Adrenal gland (tissue), 12 donors: ENCODE measurements around the gene ZNF319. TPM values are rescaled to one million over a fixed set of nuclear protein-coding genes. Genes with fewer than 3 reads are reported as not detected.

Source experiments
- DNase-seq, 7 donors: peaks; one replicate each; pipeline ENCODE4 v3.0.0-alpha.2; 2019 to 2020
- H3K27ac ChIP-seq, 5 donors: fragments of 200-600 bp; sonication (generic) in 4 of 5; 1 replicate in 3 of 5; 2 replicates in 2 of 5; pipeline versions ENCODE4 v1.5.1 to v1.8.0; 2016 to 2020; ENCODE audit warnings: mild to moderate bottlenecking in 1 of 5
- H3K27me3 ChIP-seq: fragments of 200-600 bp; 2 replicates; pipeline ENCODE4 v1.8.0; 2021
- H3K36me3 ChIP-seq, 2 donors: fragments of 200-600 bp; replicated peaks in 1 of 2; 1 replicate in 1 of 2; 2 replicates in 1 of 2; pipeline versions ENCODE4 v1.5.1 to v1.8.0; 2018 to 2022
- H3K4me1 ChIP-seq, 2 donors: fragments of 200-600 bp; replicated peaks in 1 of 2; 1 replicate in 1 of 2; 2 replicates in 1 of 2; pipeline versions ENCODE4 v1.5.1 to v1.8.0; 2018 to 2021
- H3K4me3 ChIP-seq, 4 donors: fragments of 200-600 bp; sonication (generic) in 3 of 4; one replicate each; pipeline ENCODE4 v1.5.1; 2016 to 2018
- H3K9me3 ChIP-seq, 3 donors: fragments of 200-600 bp; sonication (generic) in 1 of 3; replicated peaks in 1 of 3; 1 replicate in 2 of 3; 2 replicates in 1 of 3; pipeline versions ENCODE4 v1.5.1 to v1.8.0; 2016 to 2021
- CTCF ChIP-seq, 6 experiments: fragments of 450-650 bp in 4 of 6; fragments of 200-600 bp in 2 of 6; sonication (generic) in 1 of 6; IDR thresholded peaks; 1 replicate in 5 of 6; 2 replicates in 1 of 6; pipeline versions ENCODE4 v1.5.1 to v1.8.0; 2016 to 2021; ENCODE audit warnings: antibody characterized with exemption in 6 of 6, mild to moderate bottlenecking in 2 of 6, moderate library complexity in 1 of 6
- POLR2A ChIP-seq, 2 donors: fragments of 450-650 bp; IDR thresholded peaks; one replicate each; pipeline ENCODE4 v1.6.1; 2017; ENCODE audit warnings: antibody characterized with exemption in 2 of 2, mild to moderate bottlenecking in 2 of 2, moderate library complexity in 1 of 2
- WGBS, 4 donors: extraction: QIAGEN DNeasy Blood & Tissue Kit in 2 of 4; methylation state at CpG; one replicate each; pipeline versions ENCODE4 v1.1.5 to v1.1.7; 2013 to 2017; 5-methylcytosine and 5-hydroxymethylcytosine counted together
- intact Hi-C, 2 donors: fragments of 100-400 bp; cut with DNase I; formaldehyde crosslinking; loops; one replicate each; pipeline versions ENCODE4 v1.14.1 to v1.15.0; 2022 to 2023
- polyA plus RNA-seq, 3 donors: library from polyadenylated mRNA; stranded (reverse); fragments of 200-250 nt in 2 of 3; fragments of 350-450 nt in 1 of 3; fragmentation: Illumina TruSeq in 1 of 3; extraction: RNeasy Lipid Tissue Mini Kit (QIAGEN cat#74804) in 1 of 3; gene quantifications; one replicate each; pipeline ENCODE4 v1.2.3, GENCODE V29; 2013 to 2014
- total RNA-seq, 9 donors: library from RNA; depleted of rRNA in 4 of 9; stranded (reverse); fragments of >200 nt in 4 of 9; fragments of 120-200 nt in 1 of 9; fragmentation: NEBNext Ultra II Directional in 1 of 9; extraction: Animal tissue kit (Norgen Biotek cat#: 25700) in 1 of 9; gene quantifications; one replicate each; pipeline versions ENCODE4 v1.1.0 to v1.2.4, GENCODE V29; 2013 to 2023
- donor health status: healthy with polysubstance abuse.
- donor health status: Bipolar disorder and iron deficiency.
- donor health status: DM: yes; HTN: yes; CAD: no.
- donor health status: DM: no; HTN: no; CAD: no.
- donor health status: DM: no; HTN: no; CAD: no.
- donor health status: DM: yes; HTN: yes; CAD: no.

ZNF319 gene
- total and polyA plus RNA-seq, 12 donors = 2.3 to 17.9 (median 8.9) TPM

- intact Hi-C loops = no loop called here
Observed at GRCh38 chr16:58041628-58041955, 41.1 kb upstream of the ZNF319 start.

DNA sequence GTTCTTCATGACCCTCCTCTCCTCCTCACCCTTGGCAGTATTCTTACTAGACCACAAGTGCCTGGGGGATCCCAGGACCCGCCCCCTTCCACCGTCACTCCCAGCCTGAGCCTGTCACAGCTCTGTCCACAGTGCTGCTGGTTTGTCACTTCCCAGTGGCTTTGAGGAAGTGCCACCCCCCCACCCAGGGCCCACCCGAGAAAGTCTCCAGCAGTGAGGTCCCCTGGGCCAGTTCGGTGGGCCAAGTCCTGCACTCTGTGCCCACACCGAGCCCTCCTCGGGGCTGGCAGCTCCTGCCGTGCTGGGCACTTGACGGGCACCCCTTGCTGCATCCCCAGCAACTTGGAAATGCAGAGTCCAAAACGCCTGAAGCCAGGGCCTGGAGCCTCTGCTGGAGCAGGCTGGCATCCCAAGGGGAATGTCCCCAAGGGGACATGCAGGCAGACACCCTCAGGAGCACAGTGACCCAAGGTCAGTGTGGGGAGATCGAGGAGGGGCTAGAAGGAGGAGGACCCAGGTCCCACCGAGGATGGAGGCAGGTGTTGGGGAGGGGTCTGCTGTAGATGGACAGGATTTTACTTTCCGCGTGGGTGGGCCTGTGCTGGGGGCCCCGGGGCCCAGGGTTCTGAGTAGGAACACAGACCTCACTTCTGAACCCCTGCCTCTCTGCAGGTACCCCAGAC is 40.6 kb upstream of the ZNF319 start:
- Histone ChIP-seq H3K4me3 (no peak overlapping the region), H3K27ac (no peak overlapping the region), H3K4me1 (peaks cover 0 to 5% of the 10 kb centered on the region in 2 donors), H3K36me3 (peaks cover 0 to 3% of the 10 kb centered on the region in 2 donors), H3K27me3 (no peaks in the 10 kb centered on the region), H3K9me3 (no peaks in the 10 kb centered on the region)
- WGBS, 4 donors = 88 to 96% (median 91%) methylated on average over 7 to 14 of the region's 14 CpGs
- no peak for TF ChIP-seq CTCF (IDR thresholded peaks at IDR 0.05)
- no peak for TF ChIP-seq POLR2A (IDR thresholded peaks at IDR 0.05)
- DNase-seq = no peak
- intact Hi-C loops = no loop called here

More at GRCh38 chr16:58041628-58041955, 41.1 kb upstream of the ZNF319 start:
- Histone ChIP-seq H3K4me1 (peaks cover 0 to 5% of the 10 kb centered on the region in 2 donors), H3K36me3 (peaks cover 0 to 3% of the 10 kb centered on the region in 2 donors), H3K27ac (no peak overlapping the region), H3K4me3 (no peak overlapping the region), H3K27me3 (no peaks in the 10 kb centered on the region), H3K9me3 (no peaks in the 10 kb centered on the region)
- no peak for DNase-seq
- 93 to 95% methylated on average over 18 of the region's 18 CpGs; no CpG with 5 or more reads in 2 of the 4 donors for WGBS, 4 donors
- no peak for TF ChIP-seq CTCF (IDR thresholded peaks at IDR 0.05)
- TF ChIP-seq POLR2A (IDR thresholded peaks at IDR 0.05) = no peak

GRCh38 chr16:58040496-58040846 is 40.0 kb upstream of the ZNF319 start:
- intact Hi-C loops = no loop called here
- peaks cover 0 to 3% of the 10 kb centered on the region in 2 donors for H3K36me3 ChIP-seq

More at GRCh38 chr16:58040496-58040846, 40.0 kb upstream of the ZNF319 start:
- no peaks in the 10 kb centered on the region for H3K27me3 ChIP-seq
- H3K4me3 ChIP-seq = no peak overlapping the region
- H3K27ac ChIP-seq = no peak overlapping the region
- no peak for DNase-seq
- peaks cover 0 to 5% of the 10 kb centered on the region in 2 donors for H3K4me1 ChIP-seq
- TF ChIP-seq POLR2A (IDR thresholded peaks at IDR 0.05) = no peak
- no peak for TF ChIP-seq CTCF (IDR thresholded peaks at IDR 0.05)
- WGBS, 4 donors = 96 to 99% (median 98%) methylated on average over 8 to 12 of the region's 12 CpGs
- H3K9me3 ChIP-seq = no peaks in the 10 kb centered on the region
